Fibroblast of skin of left biceps (primary cell): ENCODE data around the gene CUL9.

ENCODE experiments used
- DNase-seq, 2 experiments: peaks; one replicate each; pipeline ENCODE4 v3.0.0-alpha.2; 2013; ENCODE audit warnings: low read depth in 2 of 2

CUL9 gene

GRCh38 chr6:43271944-43272343 lies 89.9 kb downstream of the CUL9 start:
- no peak for DNase-seq

- DNase-seq: no peak
Observed at GRCh38 chr6:43273707-43274106, 91.7 kb downstream of the CUL9 start.
